ENCODE data around the gene LEFTY2.

- no peak for TF ChIP-seq CTCF (IDR thresholded peaks at IDR 0.05; ENCODE audit: low read depth, low read length, missing input control)
- TF ChIP-seq TAF1 (conservative IDR thresholded peaks at IDR 0.05): no peak
- TF ChIP-seq SP1 (IDR thresholded peaks at IDR 0.05): no peak
- TF ChIP-seq GABPA (IDR thresholded peaks at IDR 0.05 in 1 of 2, conservative IDR thresholded peaks at IDR 0.05 in 1 of 2): no peak
- TF ChIP-seq REST (IDR thresholded peaks at IDR 0.05): no peak
These were observed 5.8 kb upstream of the LEFTY2 start for GRCh38 chr1:225946803-225947202.
